HCT116 (cell line): Measurements from ENCODE around the gene TMOD4.

Experiments
- CEBPB ChIP-seq: IDR thresholded peaks from 2 replicates; pipeline ENCODE4 v1.6.1; 2012; ENCODE audit warnings: low read depth
- ELF1 ChIP-seq: IDR thresholded peaks from 2 replicates; pipeline ENCODE4 v1.6.1; 2012; ENCODE audit warnings: low read depth, borderline replicate concordance
- EZH2 ChIP-seq: fragments of 200-600 bp; sonication (generic); IDR thresholded peaks from 2 replicates; pipeline ENCODE4 v1.6.1; 2017; ENCODE audit warnings: antibody characterized with exemption, mixed run types
- EZH2phosphoT487 ChIP-seq: fragments of 200-600 bp; IDR thresholded peaks from 2 replicates; pipeline ENCODE4 v1.6.1; 2018; ENCODE audit warnings: antibody characterized with exemption, borderline replicate concordance
- POLR2A ChIP-seq: IDR thresholded peaks from 2 replicates; pipeline ENCODE4 v1.7.0; 2011; ENCODE audit warnings: borderline replicate concordance; ENCODE audit not compliant: insufficient read depth, insufficient read length; ENCODE audit errors: extremely low read depth
- POLR2AphosphoS5 ChIP-seq: IDR thresholded peaks from 2 replicates; pipeline ENCODE4 v1.6.1; 2011; ENCODE audit warnings: mild to moderate bottlenecking, low read depth, low read length, moderate library complexity
- RAD21 ChIP-seq: IDR thresholded peaks from 2 replicates; pipeline ENCODE4 v1.6.1; 2012; ENCODE audit warnings: low read depth, mild to moderate bottlenecking
- SIN3A ChIP-seq: IDR thresholded peaks from 2 replicates; pipeline ENCODE4 v1.6.1; 2012; ENCODE audit warnings: low read depth
- SRF ChIP-seq: IDR thresholded peaks from 2 replicates; pipeline ENCODE4 v1.6.1; 2012; ENCODE audit warnings: low read depth
- TF ChIP-seq, protein P1 (sequence below), 3 experiments: fragments of 200-600 bp in 1 of 3; sonication (generic) in 1 of 3; IDR thresholded peaks in 2 of 3; conservative IDR thresholded peaks in 1 of 3; 2 replicates each; pipeline ENCODE4 v1.5.1; 2012 to 2017; ENCODE audit warnings: low read depth in 2 of 3, low read length in 2 of 3, antibody characterized with exemption in 1 of 3, borderline replicate concordance in 1 of 3, control low read depth in 1 of 3, mild to moderate bottlenecking in 1 of 3, mixed read lengths in 1 of 3, mixed run types in 1 of 3, moderate library complexity in 1 of 3; ENCODE audit not compliant: insufficient read depth in 1 of 3
- TF ChIP-seq, protein P2 (sequence below): IDR thresholded peaks from 2 replicates; pipeline ENCODE4 v1.6.1; 2011; ENCODE audit warnings: mild to moderate bottlenecking, low read length, moderate library complexity; ENCODE audit not compliant: insufficient replicate concordance; ENCODE audit errors: extremely low read depth
- TF ChIP-seq, protein P3 (sequence below): IDR thresholded peaks from 2 replicates; pipeline ENCODE4 v1.6.1; 2012

DNA sequence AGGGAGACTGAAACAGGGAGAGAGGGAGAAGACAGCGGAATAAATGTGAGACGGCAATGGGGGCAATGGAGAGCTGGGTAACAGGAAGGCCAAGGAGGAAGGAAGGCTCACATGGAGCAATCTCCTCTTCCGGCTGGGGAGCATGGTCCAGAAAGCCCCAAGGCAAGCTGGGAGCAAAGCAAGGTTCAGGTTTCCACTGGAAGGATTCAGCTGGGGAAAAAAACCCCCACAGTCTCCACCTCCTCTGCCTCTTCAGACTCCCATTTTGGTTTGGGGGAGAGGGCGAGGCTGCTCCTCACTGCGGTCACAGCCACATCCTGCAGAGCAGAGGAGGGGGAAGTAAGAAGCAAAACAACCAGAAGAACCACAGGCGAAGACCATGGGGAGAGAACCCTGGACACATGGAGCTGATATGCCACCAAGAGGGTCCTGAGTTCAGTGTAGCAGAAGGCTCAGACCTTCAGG lies 18.7 kb downstream of the TMOD4 start:
- TF ChIP-seq POLR2A = no peak
- TF ChIP-seq, protein P1, sequence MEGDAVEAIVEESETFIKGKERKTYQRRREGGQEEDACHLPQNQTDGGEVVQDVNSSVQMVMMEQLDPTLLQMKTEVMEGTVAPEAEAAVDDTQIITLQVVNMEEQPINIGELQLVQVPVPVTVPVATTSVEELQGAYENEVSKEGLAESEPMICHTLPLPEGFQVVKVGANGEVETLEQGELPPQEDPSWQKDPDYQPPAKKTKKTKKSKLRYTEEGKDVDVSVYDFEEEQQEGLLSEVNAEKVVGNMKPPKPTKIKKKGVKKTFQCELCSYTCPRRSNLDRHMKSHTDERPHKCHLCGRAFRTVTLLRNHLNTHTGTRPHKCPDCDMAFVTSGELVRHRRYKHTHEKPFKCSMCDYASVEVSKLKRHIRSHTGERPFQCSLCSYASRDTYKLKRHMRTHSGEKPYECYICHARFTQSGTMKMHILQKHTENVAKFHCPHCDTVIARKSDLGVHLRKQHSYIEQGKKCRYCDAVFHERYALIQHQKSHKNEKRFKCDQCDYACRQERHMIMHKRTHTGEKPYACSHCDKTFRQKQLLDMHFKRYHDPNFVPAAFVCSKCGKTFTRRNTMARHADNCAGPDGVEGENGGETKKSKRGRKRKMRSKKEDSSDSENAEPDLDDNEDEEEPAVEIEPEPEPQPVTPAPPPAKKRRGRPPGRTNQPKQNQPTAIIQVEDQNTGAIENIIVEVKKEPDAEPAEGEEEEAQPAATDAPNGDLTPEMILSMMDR (IDR thresholded peaks at IDR 0.05 in 2 of 3, conservative IDR thresholded peaks at IDR 0.05 in 1 of 3; ENCODE audit: borderline replicate concordance in 1 of 3, insufficient read depth in 1 of 3, low read depth in 2 of 3, low read length in 2 of 3) = no peak
- TF ChIP-seq EZH2 = no peak
- TF ChIP-seq, protein P2, sequence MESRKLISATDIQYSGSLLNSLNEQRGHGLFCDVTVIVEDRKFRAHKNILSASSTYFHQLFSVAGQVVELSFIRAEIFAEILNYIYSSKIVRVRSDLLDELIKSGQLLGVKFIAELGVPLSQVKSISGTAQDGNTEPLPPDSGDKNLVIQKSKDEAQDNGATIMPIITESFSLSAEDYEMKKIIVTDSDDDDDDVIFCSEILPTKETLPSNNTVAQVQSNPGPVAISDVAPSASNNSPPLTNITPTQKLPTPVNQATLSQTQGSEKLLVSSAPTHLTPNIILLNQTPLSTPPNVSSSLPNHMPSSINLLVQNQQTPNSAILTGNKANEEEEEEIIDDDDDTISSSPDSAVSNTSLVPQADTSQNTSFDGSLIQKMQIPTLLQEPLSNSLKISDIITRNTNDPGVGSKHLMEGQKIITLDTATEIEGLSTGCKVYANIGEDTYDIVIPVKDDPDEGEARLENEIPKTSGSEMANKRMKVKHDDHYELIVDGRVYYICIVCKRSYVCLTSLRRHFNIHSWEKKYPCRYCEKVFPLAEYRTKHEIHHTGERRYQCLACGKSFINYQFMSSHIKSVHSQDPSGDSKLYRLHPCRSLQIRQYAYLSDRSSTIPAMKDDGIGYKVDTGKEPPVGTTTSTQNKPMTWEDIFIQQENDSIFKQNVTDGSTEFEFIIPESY = no peak
- no peak for TF ChIP-seq CEBPB
- TF ChIP-seq, protein P3, sequence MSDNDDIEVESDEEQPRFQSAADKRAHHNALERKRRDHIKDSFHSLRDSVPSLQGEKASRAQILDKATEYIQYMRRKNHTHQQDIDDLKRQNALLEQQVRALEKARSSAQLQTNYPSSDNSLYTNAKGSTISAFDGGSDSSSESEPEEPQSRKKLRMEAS = no peak
- TF ChIP-seq POLR2AphosphoS5 = no peak
- TF ChIP-seq SIN3A = no peak
- no peak for TF ChIP-seq ELF1
- TF ChIP-seq EZH2phosphoT487 = no peak
- TF ChIP-seq RAD21 = no peak
- no peak for TF ChIP-seq SRF
